GM23338 (cell line): ENCODE measurements around the gene EHD4. TPM values are rescaled to one million over a fixed set of nuclear protein-coding genes. Genes with fewer than 3 reads are reported as not detected.

Experiments used
- ATAC-seq: fragments of 200-7000 bp; cut with Tn5 transposase; 3 replicates; pipeline ENCODE4 v1.9.1; 2020
- DNase-seq: peaks from one replicate; pipeline ENCODE4 v3.0.0-alpha.2; 2015; ENCODE audit warnings: low spot score
- H2AFZ ChIP-seq: fragments of 200-600 bp; sonication (generic); 2 replicates; pipeline ENCODE4 v1.8.0; 2016; ENCODE audit warnings: antibody characterized with exemption, mild to moderate bottlenecking, moderate library complexity
- H3F3A ChIP-seq: fragments of 200-600 bp; sonication (generic); replicated peaks from 2 replicates; pipeline ENCODE4 v1.8.0; 2017; ENCODE audit warnings: antibody characterized with exemption, mixed run types, low read depth
- H3K27ac ChIP-seq: fragments of 200-600 bp; sonication (generic); 2 replicates; pipeline ENCODE4 v1.6.1; 2016; ENCODE audit warnings: low read depth
- H3K27me3 ChIP-seq: fragments of 200-600 bp; sonication (generic); 2 replicates; pipeline ENCODE4 v1.8.0; 2016; ENCODE audit warnings: mild to moderate bottlenecking, mixed run types, moderate library complexity; ENCODE audit not compliant: insufficient read depth
- H3K36me3 ChIP-seq: fragments of 200-600 bp; sonication (generic); 2 replicates; pipeline ENCODE4 v1.8.0; 2016; ENCODE audit warnings: mild to moderate bottlenecking; ENCODE audit not compliant: insufficient read depth
- H3K4me1 ChIP-seq: fragments of 200-600 bp; sonication (generic); 2 replicates; pipeline ENCODE4 v1.8.0; 2016; ENCODE audit warnings: mild to moderate bottlenecking, moderate library complexity; ENCODE audit not compliant: insufficient read depth
- H3K4me2 ChIP-seq: fragments of 200-600 bp; sonication (generic); 2 replicates; pipeline ENCODE4 v1.7.1; 2017; ENCODE audit warnings: mixed run types
- H3K4me3 ChIP-seq: fragments of 200-600 bp; sonication (generic); 2 replicates; pipeline ENCODE4 v1.6.1; 2016; ENCODE audit warnings: mixed run types
- H3K79me2 ChIP-seq: fragments of 200-600 bp; sonication (generic); replicated peaks from 2 replicates; pipeline ENCODE4 v1.8.0; 2017; ENCODE audit warnings: mild to moderate bottlenecking; ENCODE audit not compliant: insufficient read depth
- H3K9me2 ChIP-seq: fragments of 200-600 bp; sonication (generic); 2 replicates; pipeline ENCODE4 v1.8.0; 2017; ENCODE audit not compliant: insufficient read depth
- H4K20me1 ChIP-seq: fragments of 200-600 bp; sonication (generic); replicated peaks from 2 replicates; pipeline ENCODE4 v1.8.0; 2017; ENCODE audit warnings: mild to moderate bottlenecking; ENCODE audit not compliant: insufficient read depth
- H3K27ac Mint-ChIP-seq: 2 replicates; pipeline ENCODE4 v1.8.0; 2020; ENCODE audit warnings: inconsistent platforms, mild to moderate bottlenecking, moderate library complexity, mixed read lengths
- H3K27me3 Mint-ChIP-seq: 3 replicates; pipeline ENCODE4 v1.8.0; 2022; ENCODE audit warnings: low read depth, mild to moderate bottlenecking, moderate library complexity, mixed read lengths, inconsistent platforms; ENCODE audit not compliant: insufficient read depth, poor library complexity
- H3K36me3 Mint-ChIP-seq: 3 replicates; pipeline ENCODE4 v1.8.0; 2021; ENCODE audit warnings: low read depth, mild to moderate bottlenecking, inconsistent platforms, moderate library complexity, mixed read lengths
- H3K4me1 Mint-ChIP-seq: 3 replicates; pipeline ENCODE4 v1.8.0; 2020; ENCODE audit warnings: mild to moderate bottlenecking, inconsistent platforms, mixed read lengths
- H3K4me3 Mint-ChIP-seq: 3 replicates; pipeline ENCODE4 v1.8.0; 2021; ENCODE audit warnings: moderate library complexity, mild to moderate bottlenecking, inconsistent platforms, mixed read lengths
- H3K9me3 Mint-ChIP-seq: 3 replicates; pipeline ENCODE4 v1.8.0; 2020; ENCODE audit warnings: moderate library complexity, mild to moderate bottlenecking, inconsistent platforms, mixed read lengths
- ETS1 ChIP-seq: IDR thresholded peaks from 2 replicates; pipeline ENCODE4 v1.6.1; 2016; ENCODE audit warnings: antibody characterized with exemption
- EZH2 ChIP-seq: fragments of 200-600 bp; sonication (generic); IDR thresholded peaks from one replicate; pipeline ENCODE4 v1.8.0; 2017; ENCODE audit warnings: antibody characterized with exemption, mild to moderate bottlenecking, low read depth; ENCODE audit not compliant: unreplicated experiment
- JUNB ChIP-seq: IDR thresholded peaks from one replicate; pipeline ENCODE4 v1.6.1; 2016; ENCODE audit warnings: antibody characterized with exemption; ENCODE audit not compliant: unreplicated experiment
- NANOG ChIP-seq: IDR thresholded peaks from 2 replicates; pipeline ENCODE4 v1.6.1; 2016; ENCODE audit warnings: antibody characterized with exemption, borderline replicate concordance
- STAT1 ChIP-seq: IDR thresholded peaks from one replicate; pipeline ENCODE4 v1.6.1; 2016; ENCODE audit warnings: antibody characterized with exemption; ENCODE audit not compliant: unreplicated experiment
- polyA plus RNA-seq: library from polyadenylated mRNA; unstranded; fragments of >200 nt; fragmentation: Nextera tagmentation; extraction: Ambion mirVana; gene quantifications from 2 replicates; pipeline ENCODE4 v1.2.1, GENCODE V29; 2016
- total RNA-seq: library from RNA; depleted of rRNA; stranded (reverse); fragments of >200 nt; shearing (Covaris generic); gene quantifications from 2 replicates; pipeline ENCODE4 v1.2.3, GENCODE V29; 2014
- TF ChIP-seq, protein P1 (sequence below): fragments of 250-450 bp; sonication (Bioruptor Pico); IDR thresholded peaks from 2 replicates; pipeline ENCODE4 v1.5.0; 2020; ENCODE audit warnings: mild to moderate bottlenecking, moderate library complexity
- TF ChIP-seq, protein P2 (sequence below), 2 experiments: fragments of 200-600 bp in 1 of 2; sonication (generic) in 1 of 2; conservative IDR thresholded peaks; 2 replicates each; pipeline versions ENCODE4 v1.5.1 to v1.6.1; 2016 to 2017; ENCODE audit warnings: antibody characterized with exemption in 2 of 2, low read depth in 2 of 2, mild to moderate bottlenecking in 2 of 2, moderate library complexity in 1 of 2

The EHD4 gene
- total and polyA plus RNA-seq, 2 experiments from 2014 or later: 13.0 to 31.0 TPM

- TF ChIP-seq, protein P1, sequence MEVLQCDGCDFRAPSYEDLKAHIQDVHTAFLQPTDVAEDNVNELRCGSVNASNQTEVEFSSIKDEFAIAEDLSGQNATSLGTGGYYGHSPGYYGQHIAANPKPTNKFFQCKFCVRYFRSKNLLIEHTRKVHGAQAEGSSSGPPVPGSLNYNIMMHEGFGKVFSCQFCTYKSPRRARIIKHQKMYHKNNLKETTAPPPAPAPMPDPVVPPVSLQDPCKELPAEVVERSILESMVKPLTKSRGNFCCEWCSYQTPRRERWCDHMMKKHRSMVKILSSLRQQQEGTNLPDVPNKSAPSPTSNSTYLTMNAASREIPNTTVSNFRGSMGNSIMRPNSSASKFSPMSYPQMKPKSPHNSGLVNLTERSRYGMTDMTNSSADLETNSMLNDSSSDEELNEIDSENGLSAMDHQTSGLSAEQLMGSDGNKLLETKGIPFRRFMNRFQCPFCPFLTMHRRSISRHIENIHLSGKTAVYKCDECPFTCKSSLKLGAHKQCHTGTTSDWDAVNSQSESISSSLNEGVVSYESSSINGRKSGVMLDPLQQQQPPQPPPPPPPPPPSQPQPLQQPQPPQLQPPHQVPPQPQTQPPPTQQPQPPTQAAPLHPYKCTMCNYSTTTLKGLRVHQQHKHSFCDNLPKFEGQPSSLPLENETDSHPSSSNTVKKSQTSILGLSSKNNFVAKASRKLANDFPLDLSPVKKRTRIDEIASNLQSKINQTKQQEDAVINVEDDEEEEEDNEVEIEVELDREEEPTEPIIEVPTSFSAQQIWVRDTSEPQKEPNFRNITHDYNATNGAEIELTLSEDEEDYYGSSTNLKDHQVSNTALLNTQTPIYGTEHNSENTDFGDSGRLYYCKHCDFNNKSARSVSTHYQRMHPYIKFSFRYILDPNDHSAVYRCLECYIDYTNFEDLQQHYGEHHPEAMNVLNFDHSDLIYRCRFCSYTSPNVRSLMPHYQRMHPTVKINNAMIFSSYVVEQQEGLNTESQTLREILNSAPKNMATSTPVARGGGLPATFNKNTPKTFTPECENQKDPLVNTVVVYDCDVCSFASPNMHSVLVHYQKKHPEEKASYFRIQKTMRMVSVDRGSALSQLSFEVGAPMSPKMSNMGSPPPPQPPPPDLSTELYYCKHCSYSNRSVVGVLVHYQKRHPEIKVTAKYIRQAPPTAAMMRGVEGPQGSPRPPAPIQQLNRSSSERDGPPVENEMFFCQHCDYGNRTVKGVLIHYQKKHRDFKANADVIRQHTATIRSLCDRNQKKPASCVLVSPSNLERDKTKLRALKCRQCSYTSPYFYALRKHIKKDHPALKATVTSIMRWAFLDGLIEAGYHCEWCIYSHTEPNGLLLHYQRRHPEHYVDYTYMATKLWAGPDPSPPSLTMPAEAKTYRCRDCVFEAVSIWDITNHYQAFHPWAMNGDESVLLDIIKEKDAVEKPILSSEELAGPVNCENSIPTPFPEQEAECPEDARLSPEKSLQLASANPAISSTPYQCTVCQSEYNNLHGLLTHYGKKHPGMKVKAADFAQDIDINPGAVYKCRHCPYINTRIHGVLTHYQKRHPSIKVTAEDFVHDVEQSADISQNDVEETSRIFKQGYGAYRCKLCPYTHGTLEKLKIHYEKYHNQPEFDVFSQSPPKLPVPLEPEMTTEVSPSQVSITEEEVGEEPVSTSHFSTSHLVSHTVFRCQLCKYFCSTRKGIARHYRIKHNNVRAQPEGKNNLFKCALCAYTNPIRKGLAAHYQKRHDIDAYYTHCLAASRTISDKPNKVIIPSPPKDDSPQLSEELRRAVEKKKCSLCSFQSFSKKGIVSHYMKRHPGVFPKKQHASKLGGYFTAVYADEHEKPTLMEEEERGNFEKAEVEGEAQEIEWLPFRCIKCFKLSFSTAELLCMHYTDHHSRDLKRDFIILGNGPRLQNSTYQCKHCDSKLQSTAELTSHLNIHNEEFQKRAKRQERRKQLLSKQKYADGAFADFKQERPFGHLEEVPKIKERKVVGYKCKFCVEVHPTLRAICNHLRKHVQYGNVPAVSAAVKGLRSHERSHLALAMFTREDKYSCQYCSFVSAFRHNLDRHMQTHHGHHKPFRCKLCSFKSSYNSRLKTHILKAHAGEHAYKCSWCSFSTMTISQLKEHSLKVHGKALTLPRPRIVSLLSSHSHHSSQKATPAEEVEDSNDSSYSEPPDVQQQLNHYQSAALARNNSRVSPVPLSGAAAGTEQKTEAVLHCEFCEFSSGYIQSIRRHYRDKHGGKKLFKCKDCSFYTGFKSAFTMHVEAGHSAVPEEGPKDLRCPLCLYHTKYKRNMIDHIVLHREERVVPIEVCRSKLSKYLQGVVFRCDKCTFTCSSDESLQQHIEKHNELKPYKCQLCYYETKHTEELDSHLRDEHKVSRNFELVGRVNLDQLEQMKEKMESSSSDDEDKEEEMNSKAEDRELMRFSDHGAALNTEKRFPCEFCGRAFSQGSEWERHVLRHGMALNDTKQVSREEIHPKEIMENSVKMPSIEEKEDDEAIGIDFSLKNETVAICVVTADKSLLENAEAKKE: no peak
- TF ChIP-seq EZH2 (no peak), NANOG (no peak), JUNB (no peak), ETS1 (no peak), STAT1 (no peak)
Measured at GRCh38 chr15:41996376-41996775, 24.0 kb upstream of the EHD4 start (continued).

DNA sequence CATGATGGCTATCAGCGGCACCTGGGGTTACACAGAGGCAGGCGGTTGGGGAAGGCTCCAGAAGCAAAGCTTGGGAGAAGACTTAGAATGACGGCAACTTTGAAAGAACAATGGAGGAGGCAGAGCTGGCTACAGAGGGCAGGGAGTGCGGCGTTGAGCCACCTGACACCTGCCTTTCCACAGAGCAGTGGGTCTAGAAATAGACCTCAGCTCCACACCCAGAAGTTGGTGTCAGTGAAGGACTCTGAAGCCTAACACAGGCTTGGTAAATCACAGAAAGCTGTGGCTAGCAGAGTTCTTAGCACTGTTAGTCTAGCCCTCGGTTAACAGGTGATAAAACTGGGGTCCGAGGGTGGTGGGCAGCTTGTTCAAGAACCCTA, 23.1 kb upstream of the EHD4 start:
- H3K4me3 Mint-ChIP-seq: no peak overlapping the region
- Histone ChIP-seq H3K4me1 (no peaks in the 10 kb centered on the region), H3K79me2 (no peaks in the 10 kb centered on the region), H2AFZ (no peak overlapping the region), H3K27ac (no peak overlapping the region), H3K27me3 (no peaks in the 10 kb centered on the region), H3K36me3 (no peaks in the 10 kb centered on the region), H3K9me2 (no peaks in the 10 kb centered on the region), H3K4me3 (no peak overlapping the region), H3K4me2 (no peak overlapping the region), H3F3A (no peaks in the 10 kb centered on the region), H4K20me1 (no peaks in the 10 kb centered on the region)
- H3K4me1 Mint-ChIP-seq: no peaks in the 10 kb centered on the region
- no peak for DNase-seq
- H3K36me3 Mint-ChIP-seq: no peaks in the 10 kb centered on the region
- H3K9me3 Mint-ChIP-seq: no peaks in the 10 kb centered on the region
- ATAC-seq: no peak
- H3K27me3 Mint-ChIP-seq: peaks cover 4% of the 10 kb centered on the region
- H3K27ac Mint-ChIP-seq: no peak overlapping the region
- TF ChIP-seq, protein P2, sequence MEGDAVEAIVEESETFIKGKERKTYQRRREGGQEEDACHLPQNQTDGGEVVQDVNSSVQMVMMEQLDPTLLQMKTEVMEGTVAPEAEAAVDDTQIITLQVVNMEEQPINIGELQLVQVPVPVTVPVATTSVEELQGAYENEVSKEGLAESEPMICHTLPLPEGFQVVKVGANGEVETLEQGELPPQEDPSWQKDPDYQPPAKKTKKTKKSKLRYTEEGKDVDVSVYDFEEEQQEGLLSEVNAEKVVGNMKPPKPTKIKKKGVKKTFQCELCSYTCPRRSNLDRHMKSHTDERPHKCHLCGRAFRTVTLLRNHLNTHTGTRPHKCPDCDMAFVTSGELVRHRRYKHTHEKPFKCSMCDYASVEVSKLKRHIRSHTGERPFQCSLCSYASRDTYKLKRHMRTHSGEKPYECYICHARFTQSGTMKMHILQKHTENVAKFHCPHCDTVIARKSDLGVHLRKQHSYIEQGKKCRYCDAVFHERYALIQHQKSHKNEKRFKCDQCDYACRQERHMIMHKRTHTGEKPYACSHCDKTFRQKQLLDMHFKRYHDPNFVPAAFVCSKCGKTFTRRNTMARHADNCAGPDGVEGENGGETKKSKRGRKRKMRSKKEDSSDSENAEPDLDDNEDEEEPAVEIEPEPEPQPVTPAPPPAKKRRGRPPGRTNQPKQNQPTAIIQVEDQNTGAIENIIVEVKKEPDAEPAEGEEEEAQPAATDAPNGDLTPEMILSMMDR (conservative IDR thresholded peaks at IDR 0.05; ENCODE audit: low read depth in 2 of 2): no peak
- TF ChIP-seq, protein P1: no peak
- TF ChIP-seq STAT1 (no peak), EZH2 (no peak)
